ENCODE data around the gene TANC2. TPM values are rescaled to one million over a fixed set of nuclear protein-coding genes. Genes with fewer than 3 reads are reported as not detected.

Gene TANC2
- total RNA-seq, 1 donor from 2014 or later: 84.2 TPM

- Histone ChIP-seq H3K27me3 (ENCODE audit: control insufficient read depth, insufficient read depth, low read length) (no peaks in the 10 kb centered on the region), H3K4me3 (ENCODE audit: low read depth, low read length) (no peak overlapping the region), H3K36me3 (ENCODE audit: control insufficient read depth, insufficient read depth, low read length) (peaks cover 2% of the 10 kb centered on the region)
- TF ChIP-seq CTCF (IDR thresholded peaks at IDR 0.05; ENCODE audit: insufficient read depth, low read length, severe bottlenecking): no peak
- DNase-seq (ENCODE audit: low read depth) (peak; percentile 92), FAIRE-seq (peak; percentile 50)
These were observed 15.9 kb downstream of the TANC2 start for GRCh38 chr17:62981933-62982332.

- Histone ChIP-seq H3K36me3 (ENCODE audit: control insufficient read depth, insufficient read depth, low read length) (peaks cover 2% of the 10 kb centered on the region), H3K4me3 (ENCODE audit: low read depth, low read length) (no peak overlapping the region), H3K27me3 (ENCODE audit: control insufficient read depth, insufficient read depth, low read length) (no peaks in the 10 kb centered on the region)
- TF ChIP-seq CTCF (IDR thresholded peaks at IDR 0.05; ENCODE audit: insufficient read depth, low read length, severe bottlenecking): no peak
- no peak for DNase-seq (ENCODE audit: low read depth)
- no peak for FAIRE-seq
These were observed 18.8 kb downstream of the TANC2 start for GRCh38 chr17:62984801-62985200.

DNA sequence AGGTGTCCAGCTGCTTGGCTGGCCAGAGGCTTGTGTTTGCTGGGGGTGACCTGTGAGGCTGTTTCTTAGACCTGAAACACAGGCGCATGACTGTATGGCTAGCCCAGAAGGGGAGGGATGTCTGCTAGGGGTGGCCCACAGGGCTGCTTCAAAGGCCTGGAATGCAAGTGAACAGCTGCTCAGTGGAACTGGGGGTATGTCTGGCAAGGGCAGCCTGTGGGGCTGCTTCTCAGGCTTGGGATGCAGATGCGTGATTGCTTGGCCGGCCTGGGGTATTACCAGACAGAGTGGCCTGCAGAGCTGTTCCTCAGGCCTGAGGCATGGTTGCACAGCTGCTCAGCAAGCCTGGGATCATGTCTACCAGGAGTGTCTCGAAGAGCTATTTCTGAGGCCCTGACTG is 20.5 kb downstream of the TANC2 start:
- H3K4me3 ChIP-seq (ENCODE audit: low read depth, low read length): no peak overlapping the region
- peak; percentile 82 for FAIRE-seq
- no peak for TF ChIP-seq CTCF (IDR thresholded peaks at IDR 0.05; ENCODE audit: insufficient read depth, low read length, severe bottlenecking)

GRCh38 chr17:62987136-62987535 is 21.1 kb downstream of the TANC2 start:
- peaks cover 2% of the 10 kb centered on the region for H3K36me3 ChIP-seq (ENCODE audit: control insufficient read depth, insufficient read depth, low read length)
- peak; percentile 51 for TF ChIP-seq CTCF (IDR thresholded peaks at IDR 0.05; ENCODE audit: insufficient read depth, low read length, severe bottlenecking)
- no peaks in the 10 kb centered on the region for H3K27me3 ChIP-seq (ENCODE audit: control insufficient read depth, insufficient read depth, low read length)
- FAIRE-seq (no peak), DNase-seq (ENCODE audit: low read depth) (no peak)
- no peak overlapping the region for H3K4me3 ChIP-seq (ENCODE audit: low read depth, low read length)

More for the DNA sequence above, 20.5 kb downstream of the TANC2 start:
- Histone ChIP-seq H3K27me3 (ENCODE audit: control insufficient read depth, insufficient read depth, low read length) (no peaks in the 10 kb centered on the region), H3K36me3 (ENCODE audit: control insufficient read depth, insufficient read depth, low read length) (peaks cover 2% of the 10 kb centered on the region)
- DNase-seq (ENCODE audit: low read depth): no peak

GRCh38 chr17:62989501-62989900 is 23.5 kb downstream of the TANC2 start:
- H3K4me3 ChIP-seq (ENCODE audit: low read depth, low read length): no peak overlapping the region
- TF ChIP-seq CTCF (IDR thresholded peaks at IDR 0.05; ENCODE audit: insufficient read depth, low read length, severe bottlenecking): no peak
- no peak for DNase-seq (ENCODE audit: low read depth)
- FAIRE-seq: no peak
- H3K27me3 ChIP-seq (ENCODE audit: control insufficient read depth, insufficient read depth, low read length): no peaks in the 10 kb centered on the region
- peaks cover 2% of the 10 kb centered on the region for H3K36me3 ChIP-seq (ENCODE audit: control insufficient read depth, insufficient read depth, low read length)

GRCh38 chr17:62994931-62995330 is 28.9 kb downstream of the TANC2 start:
- no peak for TF ChIP-seq CTCF (IDR thresholded peaks at IDR 0.05; ENCODE audit: insufficient read depth, low read length, severe bottlenecking)
- Histone ChIP-seq H3K36me3 (ENCODE audit: control insufficient read depth, insufficient read depth, low read length) (peaks cover 2% of the 10 kb centered on the region), H3K4me3 (ENCODE audit: low read depth, low read length) (no peak overlapping the region), H3K27me3 (ENCODE audit: control insufficient read depth, insufficient read depth, low read length) (no peaks in the 10 kb centered on the region)
- no peak for FAIRE-seq
- DNase-seq (ENCODE audit: low read depth): peak; percentile 27

Data from bronchial epithelial cell (primary cell).